ENCODE measurements around the gene MIS18BP1.

DNA sequence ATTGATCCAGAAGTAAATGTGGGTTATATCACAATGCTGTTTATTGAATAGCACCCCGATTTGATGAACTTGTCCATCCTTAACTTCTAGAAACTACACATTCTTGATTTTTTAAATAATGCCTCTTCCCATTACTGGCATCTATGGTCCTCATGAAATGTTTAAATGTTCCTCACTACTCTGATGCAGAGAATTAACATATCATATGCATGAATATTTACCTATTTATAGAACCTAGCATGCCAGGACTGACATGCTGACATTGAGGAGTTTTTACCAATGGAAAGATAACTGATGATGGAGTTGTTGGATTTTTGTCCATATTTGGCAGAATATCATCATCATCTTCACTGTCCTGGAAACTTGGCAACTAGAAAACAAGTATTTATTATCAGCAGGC lies 42.8 kb downstream of the MIS18BP1 start:
- TF ChIP-seq CTCF (IDR thresholded peaks at IDR 0.05) (no peak), POLR2A (IDR thresholded peaks at IDR 0.05) (no peak), EP300 (IDR thresholded peaks at IDR 0.05) (no peak)

Measured in ovary (tissue), 3 donors.